ENCODE results near the gene PLVAP. TPM values are rescaled to one million over a fixed set of nuclear protein-coding genes. Genes with fewer than 3 reads are reported as not detected.

PLVAP gene
- total RNA-seq, 1 experiment from 2014 or later = not detected

- no peak overlapping the region for H3K27ac Mint-ChIP-seq
- H3K4me3 Mint-ChIP-seq = no peak overlapping the region
- ChIA-PET CTCF (interaction anchor here (3.2 kb wide), 1 partner anchor 28 kb away, joined by 12 read pairs; no protein-coding TSS in a partner anchor), POLR2A (interaction anchor here (1.3 kb wide), 1 partner anchor 9 kb away, joined by 3 read pairs; no protein-coding TSS in a partner anchor)
- DNase-seq (ENCODE audit: low spot score) = no peak
- H3K36me3 Mint-ChIP-seq = no peaks in the 10 kb centered on the region
- H3K9me3 Mint-ChIP-seq = no peaks in the 10 kb centered on the region
- peaks cover 2% of the 10 kb centered on the region; the same call in 1 of the 2 replicates for H3K27me3 Mint-ChIP-seq (ENCODE audit: low read depth)
- TF ChIP-seq ZNF138 (CRISPR knock-in tag; conservative IDR thresholded peaks at IDR 0.05) = no peak
- TF ChIP-seq KAT7 (CRISPR knock-in tag; IDR thresholded peaks at IDR 0.05; ENCODE audit: borderline replicate concordance) = no peak
- TF ChIP-seq CDX4 (CRISPR knock-in tag; IDR thresholded peaks at IDR 0.05; ENCODE audit: borderline replicate concordance) = no peak
- no peak for TF ChIP-seq MYBL2 (CRISPR knock-in tag; IDR thresholded peaks at IDR 0.05)
- no peak for TF ChIP-seq STAT6 (CRISPR knock-in tag; conservative IDR thresholded peaks at IDR 0.05; ENCODE audit: low read depth)
- TF ChIP-seq IRF1 (CRISPR knock-in tag; IDR thresholded peaks at IDR 0.05) = no peak
- TF ChIP-seq MAX (CRISPR knock-in tag; IDR thresholded peaks at IDR 0.05) = no peak
- TF ChIP-seq SMAD3 (CRISPR knock-in tag; IDR thresholded peaks at IDR 0.05; ENCODE audit: borderline replicate concordance) = no peak
- no peak for TF ChIP-seq FOXJ3 (CRISPR knock-in tag; IDR thresholded peaks at IDR 0.05; ENCODE audit: borderline replicate concordance)
- TF ChIP-seq GRHL2 (CRISPR knock-in tag; IDR thresholded peaks at IDR 0.05; ENCODE audit: insufficient replicate concordance, severe bottlenecking) = no peak
- TF ChIP-seq E2F4 (CRISPR knock-in tag; IDR thresholded peaks at IDR 0.05; ENCODE audit: borderline replicate concordance, low read depth) = no peak
- no peak for TF ChIP-seq HMGA2 (CRISPR knock-in tag; IDR thresholded peaks at IDR 0.05)
- no peak for TF ChIP-seq ZNF425 (CRISPR knock-in tag; conservative IDR thresholded peaks at IDR 0.05)
- TF ChIP-seq FOXP4 (CRISPR knock-in tag; IDR thresholded peaks at IDR 0.05) = no peak
- TF ChIP-seq NR1H2 (CRISPR knock-in tag; IDR thresholded peaks at IDR 0.05) = no peak
- no peak for TF ChIP-seq PREB (CRISPR knock-in tag; IDR thresholded peaks at IDR 0.05; ENCODE audit: borderline replicate concordance)
- no peak for TF ChIP-seq USF1 (CRISPR knock-in tag; IDR thresholded peaks at IDR 0.05)
- peaks cover 5% of the 10 kb centered on the region; the same call in 1 of the 2 replicates for H3K4me1 Mint-ChIP-seq
- ATAC-seq = no peak
Observed at GRCh38 chr19:17357724-17358123, 19.4 kb downstream of the PLVAP start.
